Stimulated activated CD4-positive, alpha-beta T cell treated with anti-CD3 and anti-CD28 coated beads, Interleukin-2, amount 100 ng/mL, for 48 hours (primary cell): ENCODE results near the gene TRIM67.
A peak's percentile ranks its signal among the peaks of the same experiment; 100 is the strongest.

Experiments used
- DNase-seq, 2 donors: peaks; one replicate each; pipeline ENCODE4 v3.0.0-alpha.2; 2020

The TRIM67 gene

GRCh38 chr1:231159202-231159962 lies 2.5 kb upstream of the TRIM67 start:
- DNase-seq = no peak

GRCh38 chr1:231159963-231160761 lies 1.7 kb upstream of the TRIM67 start:
- DNase-seq = no peak

GRCh38 chr1:231160895-231161666 lies 777 bp upstream of the TRIM67 start:
- DNase-seq = no peak

GRCh38 chr1:231162297-231162969 lies 575 bp downstream of the TRIM67 start:
- peak; percentile 22 to 24 for DNase-seq

- no peak for DNase-seq
Measured at GRCh38 chr1:231162970-231163829, 1.3 kb downstream of the TRIM67 start.

- DNase-seq = no peak
Measured at GRCh38 chr1:231163830-231164427, 2.1 kb downstream of the TRIM67 start.

GRCh38 chr1:231165371-231165770 lies 3.5 kb downstream of the TRIM67 start:
- DNase-seq = no peak

- DNase-seq = no peak
Measured at GRCh38 chr1:231166398-231166797, 4.5 kb downstream of the TRIM67 start.

GRCh38 chr1:231170875-231171274 lies 9.0 kb downstream of the TRIM67 start:
- no peak for DNase-seq

- DNase-seq = no peak
Measured at GRCh38 chr1:231171623-231172197, 9.9 kb downstream of the TRIM67 start.

- DNase-seq = no peak
Measured at GRCh38 chr1:231172411-231172810, 10.6 kb downstream of the TRIM67 start.

GRCh38 chr1:231176421-231176820 lies 14.6 kb downstream of the TRIM67 start:
- no peak for DNase-seq

GRCh38 chr1:231177226-231177625 lies 15.4 kb downstream of the TRIM67 start:
- no peak for DNase-seq

- DNase-seq = no peak
Measured at GRCh38 chr1:231177936-231178335, 16.1 kb downstream of the TRIM67 start.

- no peak for DNase-seq
Measured at GRCh38 chr1:231178970-231179369, 17.1 kb downstream of the TRIM67 start.

- no peak for DNase-seq
Measured at GRCh38 chr1:231180034-231180433, 18.2 kb downstream of the TRIM67 start.

- no peak for DNase-seq
Measured at GRCh38 chr1:231181271-231181670, 19.4 kb downstream of the TRIM67 start.

GRCh38 chr1:231182317-231182716 lies 20.5 kb downstream of the TRIM67 start:
- DNase-seq = no peak

GRCh38 chr1:231183639-231184590 lies 22.1 kb downstream of the TRIM67 start:
- DNase-seq = no peak

GRCh38 chr1:231184891-231185290 lies 23.0 kb downstream of the TRIM67 start:
- no peak for DNase-seq
